ENCODE results near the gene ARID5A. TPM values are rescaled to one million over a fixed set of nuclear protein-coding genes. Genes with fewer than 3 reads are reported as not detected.

The ARID5A gene
- total and polyA plus RNA-seq, 10 of the 15 experiments (the other 5 are each of a cell fraction or from before 2014, with no cell fraction given): 0.76 to 87.1 (median 37.6) TPM

GRCh38 chr2:96538487-96539214, 2.1 kb downstream of the ARID5A start (continued):
- TF ChIP-seq MEF2B (IDR thresholded peaks at IDR 0.05; ENCODE audit: partially characterized antibody, poor library complexity, severe bottlenecking) (no peak), TAF1 (IDR thresholded peaks at IDR 0.05; ENCODE audit: borderline replicate concordance, low read depth, low read length) (no peak), E2F4 (IDR thresholded peaks at IDR 0.05; ENCODE audit: low read depth, low read length) (no peak), PRDM15 (CRISPR knock-in tag; IDR thresholded peaks at IDR 0.05) (no peak), CBX3 (IDR thresholded peaks at IDR 0.05; ENCODE audit: borderline replicate concordance, low read depth) (no peak), CHD2 (IDR thresholded peaks at IDR 0.05; ENCODE audit: borderline replicate concordance, low read depth, low read length) (no peak), SIX5 (IDR thresholded peaks at IDR 0.05; ENCODE audit: low read depth, low read length, severe bottlenecking) (no peak), EZH2 (IDR thresholded peaks at IDR 0.05; ENCODE audit: borderline replicate concordance, control insufficient read depth, low read depth, low read length) (no peak), MXI1 (IDR thresholded peaks at IDR 0.05; ENCODE audit: low read depth, low read length) (0 out of 2 replicates have a peak, but pooled peaks have one; percentile 23), SMARCA5 (IDR thresholded peaks at IDR 0.05) (no peak; the same call in 1 of the 2 replicates), IKZF1 (conservative IDR thresholded peaks at IDR 0.05) (peak; percentile 53), RFX5 (IDR thresholded peaks at IDR 0.05; ENCODE audit: low read depth, low read length) (no peak), EP300 (IDR thresholded peaks at IDR 0.05; ENCODE audit: borderline replicate concordance in 1 of 2, control insufficient read depth in 1 of 2, low read depth in 2 of 2, low read length in 2 of 2) (0 out of 4 replicates have a peak, but pooled peaks of 1 of the 2 experiments have one; percentile 6), SPI1 (IDR thresholded peaks at IDR 0.05; ENCODE audit: borderline replicate concordance, insufficient read depth, low read depth, low read length) (peak; percentile 31; the same call in 1 of the 2 replicates), CHD1 (IDR thresholded peaks at IDR 0.05; ENCODE audit: low read depth, low read length) (no peak), LARP7 (IDR thresholded peaks at IDR 0.05) (peak; percentile 55), WRNIP1 (IDR thresholded peaks at IDR 0.05; ENCODE audit: borderline replicate concordance, low read depth, low read length) (0 out of 2 replicates have a peak, but pooled peaks have one; percentile 2), SUZ12 (IDR thresholded peaks at IDR 0.05; ENCODE audit: unreplicated experiment) (no peak), ZNF217 (IDR thresholded peaks at IDR 0.05) (no peak), STAT3 (IDR thresholded peaks at IDR 0.05; ENCODE audit: low read depth, low read length) (no peak), NR2F1 (conservative IDR thresholded peaks at IDR 0.05) (no peak), CHD4 (IDR thresholded peaks at IDR 0.05) (no peak), MTA2 (IDR thresholded peaks at IDR 0.05; ENCODE audit: low read depth) (peak; percentile 33; the same call in 1 of the 2 replicates), DPF2 (IDR thresholded peaks at IDR 0.05) (peak; percentile 29; the same call in 1 of the 2 replicates), ZNF207 (IDR thresholded peaks at IDR 0.05; ENCODE audit: borderline replicate concordance) (no peak)

Data from GM12878 (cell line).